CD4-positive, alpha-beta T cell treated with Interleukin-10 for 1 hour (primary cell): ENCODE results near the gene BPIFB3.
"Not testable (repeated sequence)": the region's sequence is repeated elsewhere in the genome, so short reads cannot be mapped to it uniquely, and the experiment has no call there.

Experiments used
- DNase-seq: peaks from one replicate; pipeline ENCODE4 v3.0.0-alpha.2; 2020

The BPIFB3 gene

GRCh38 chr20:33093582-33093981 is 39.9 kb downstream of the BPIFB3 start:
- no peak for DNase-seq

GRCh38 chr20:33095249-33095648 is 41.5 kb downstream of the BPIFB3 start:
- DNase-seq, result no peak

GRCh38 chr20:33095902-33096584 is 42.3 kb downstream of the BPIFB3 start:
- peak; percentile 47 for DNase-seq

DNA sequence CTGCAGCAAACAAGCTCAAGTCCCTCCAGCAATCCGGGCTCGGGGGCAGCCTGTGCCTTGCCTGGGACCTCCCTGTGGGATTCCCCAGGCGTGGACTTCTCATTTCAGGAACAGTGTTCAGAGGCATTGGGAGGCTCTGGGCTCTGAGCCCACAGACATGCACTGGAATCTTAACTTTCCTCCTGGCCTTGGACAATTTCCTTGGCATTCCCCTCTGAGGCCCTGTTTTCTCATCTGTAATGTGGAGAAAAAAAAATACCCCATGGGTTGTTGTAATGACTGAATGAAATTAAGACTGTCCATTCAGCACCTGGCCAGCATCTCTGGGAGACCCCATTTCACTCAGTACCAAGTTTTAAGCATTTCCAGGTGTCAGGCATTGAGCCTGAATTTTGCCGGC is 43.3 kb downstream of the BPIFB3 start:
- no peak for DNase-seq

DNA sequence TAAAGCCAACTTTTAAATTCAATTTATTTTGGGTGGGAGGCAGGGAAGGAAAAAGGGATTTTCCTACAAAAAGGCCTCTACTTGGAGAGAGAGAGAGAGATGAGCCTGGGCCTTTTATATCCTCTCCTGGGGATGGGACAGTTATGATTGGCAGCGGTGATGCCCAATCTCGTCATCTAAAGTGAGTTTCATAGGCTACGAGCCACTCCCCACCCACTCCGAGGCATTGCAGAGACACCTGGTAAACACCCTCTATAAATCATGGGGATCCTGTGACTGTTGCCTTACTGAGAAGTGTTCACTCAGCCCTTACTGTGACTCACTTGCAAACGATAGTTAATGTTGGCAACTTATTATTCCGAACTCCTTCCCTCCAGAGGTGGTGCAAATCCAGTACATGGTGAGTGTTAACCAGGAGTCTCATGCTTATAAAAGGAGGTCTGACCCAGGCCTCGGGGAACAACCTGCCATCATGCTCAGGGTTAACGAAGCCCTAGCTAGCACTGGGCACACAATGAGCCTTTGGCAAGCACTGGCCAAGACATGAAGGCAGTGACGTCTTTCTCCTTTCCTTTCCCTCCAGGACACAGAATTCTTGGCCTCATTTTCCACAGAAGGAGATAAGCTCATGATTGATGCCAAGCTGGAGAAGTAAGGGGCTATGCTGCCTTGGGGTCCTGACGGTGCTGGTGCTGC is 46.3 kb downstream of the BPIFB3 start:
- DNase-seq, result no peak

GRCh38 chr20:33103556-33103955 is 49.9 kb downstream of the BPIFB3 start:
- DNase-seq, result no peak

DNA sequence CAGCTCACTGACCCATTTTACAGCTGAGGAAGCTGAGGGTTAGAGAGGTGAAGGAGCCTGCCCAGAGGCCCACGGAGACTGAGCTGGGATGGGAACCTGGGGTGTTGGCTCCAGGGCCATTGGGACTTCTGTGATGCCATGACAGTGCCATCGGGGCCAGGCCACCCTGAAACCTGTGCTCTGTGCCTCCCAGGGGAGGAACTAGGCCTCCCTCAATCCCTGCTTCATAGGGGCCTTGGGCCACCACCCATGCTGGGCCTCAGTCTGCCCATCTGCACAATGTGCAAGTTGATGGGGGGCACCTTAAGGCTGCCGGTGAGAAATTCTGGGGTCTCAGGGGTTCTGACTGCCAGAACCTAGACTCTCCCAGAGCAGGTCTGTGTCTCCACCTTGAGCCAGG is 50.6 kb downstream of the BPIFB3 start:
- DNase-seq, result no peak

GRCh38 chr20:33105316-33105924 is 51.7 kb downstream of the BPIFB3 start:
- no peak for DNase-seq

DNA sequence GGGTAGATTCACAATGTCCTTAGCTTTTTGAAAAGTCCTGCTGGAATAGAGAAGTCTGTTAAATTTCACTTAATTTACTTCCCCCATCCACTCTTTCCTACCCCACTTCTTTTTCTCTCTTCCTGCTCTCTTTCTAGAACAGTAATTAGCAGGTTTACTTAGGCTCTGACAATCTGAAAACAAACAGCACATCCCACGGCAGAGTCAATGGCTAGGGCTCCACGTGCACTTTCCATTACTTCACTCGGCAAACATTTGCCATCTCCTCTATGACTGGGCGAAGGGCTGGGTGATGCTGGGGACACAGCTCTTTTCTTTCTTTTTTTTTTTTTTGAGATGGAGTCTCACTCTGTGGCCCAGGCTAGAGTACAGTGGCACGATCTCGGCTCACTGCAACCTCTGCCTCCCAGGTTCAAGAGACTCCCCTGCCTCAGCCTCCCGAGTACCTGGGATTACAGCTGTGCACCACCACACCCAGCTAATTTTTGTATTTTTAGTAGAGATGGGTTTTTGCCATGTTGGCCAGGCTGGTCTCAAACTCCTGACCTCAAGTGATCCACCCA is 52.4 kb downstream of the BPIFB3 start:
- DNase-seq, result not testable (repeated sequence)

- DNase-seq, result no peak
These were observed 55.0 kb downstream of the BPIFB3 start for GRCh38 chr20:33108661-33109060.

DNA sequence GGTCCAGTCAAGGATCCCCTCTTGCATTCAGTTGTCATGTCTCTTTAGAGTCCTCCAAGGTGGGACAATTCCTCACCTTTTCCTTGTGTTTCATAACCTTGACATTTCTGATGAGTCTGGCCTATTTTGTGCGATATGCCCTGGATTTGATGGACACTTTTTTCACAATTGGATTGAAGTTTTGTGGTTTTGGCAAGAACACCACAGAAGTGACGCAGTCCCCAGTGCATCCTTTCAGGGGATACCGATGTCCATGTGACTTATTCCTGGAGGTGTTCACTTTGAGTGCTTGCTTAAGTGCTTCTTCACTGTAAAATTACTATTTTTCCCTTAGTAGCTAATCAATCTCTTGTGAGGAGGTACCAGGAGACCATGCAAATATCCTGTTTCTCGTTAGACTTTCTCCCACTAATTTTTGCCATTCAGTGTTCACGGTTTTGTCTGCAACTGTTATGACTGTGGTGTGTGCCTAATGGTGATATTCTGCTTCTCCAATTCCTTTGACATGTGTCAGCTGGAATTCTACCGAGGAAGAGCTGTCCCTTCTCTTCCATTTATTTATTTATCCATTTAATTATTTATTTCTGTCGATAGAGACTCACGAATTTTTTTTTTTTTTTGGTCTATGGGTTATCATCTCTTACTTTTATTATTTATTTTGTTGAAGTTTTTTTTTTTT is 56.6 kb downstream of the BPIFB3 start:
- DNase-seq, result no peak

GRCh38 chr20:33111306-33111705 is 57.6 kb downstream of the BPIFB3 start:
- DNase-seq, result no peak

GRCh38 chr20:33112547-33113386 is 59.1 kb downstream of the BPIFB3 start:
- no peak for DNase-seq

GRCh38 chr20:33113387-33113908 is 59.7 kb downstream of the BPIFB3 start:
- DNase-seq, result no peak

- not testable (repeated sequence) for DNase-seq
These were observed 61.8 kb downstream of the BPIFB3 start for GRCh38 chr20:33115501-33115900.

- DNase-seq, result no peak
These were observed 66.3 kb downstream of the BPIFB3 start for GRCh38 chr20:33119725-33120720.

- DNase-seq, result no peak
These were observed 67.2 kb downstream of the BPIFB3 start for GRCh38 chr20:33120934-33121333.

DNA sequence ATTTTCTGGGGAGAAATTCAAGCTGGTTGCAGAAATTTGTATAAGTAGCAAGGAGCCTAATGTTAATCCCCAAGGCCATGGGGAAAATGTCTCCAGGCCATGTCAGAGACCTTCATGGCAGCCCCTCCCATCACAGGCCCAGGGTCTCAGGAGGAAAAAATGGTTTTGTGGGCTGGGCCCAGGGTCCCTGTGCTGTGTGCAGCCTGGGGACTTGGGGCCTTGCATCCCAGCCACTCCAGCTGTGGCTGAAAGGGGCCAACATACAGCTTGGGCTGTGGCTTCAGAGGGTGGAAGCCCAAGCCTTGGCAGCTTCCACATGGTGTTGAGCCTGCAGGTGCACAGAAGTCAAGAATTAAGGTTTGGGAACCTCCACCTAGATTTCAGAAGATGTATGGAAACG is 68.6 kb downstream of the BPIFB3 start:
- not testable (repeated sequence) for DNase-seq
